Rectal smooth muscle tissue (tissue), 1 donor: ENCODE measurements around the gene ARHGAP10.

ENCODE experiments used
- H3K27ac ChIP-seq: one replicate; pipeline ENCODE4 v1.7.0; 2013; ENCODE audit warnings: low read depth, low read length, inconsistent platforms
- H3K27me3 ChIP-seq: one replicate; pipeline ENCODE4 v1.7.0; 2013; ENCODE audit warnings: low read length; ENCODE audit not compliant: control insufficient read depth, insufficient read depth
- H3K36me3 ChIP-seq: one replicate; pipeline ENCODE4 v1.7.0; 2013; ENCODE audit warnings: low read length; ENCODE audit not compliant: control insufficient read depth, insufficient read depth
- H3K4me1 ChIP-seq: one replicate; pipeline ENCODE4 v1.7.0; 2013; ENCODE audit warnings: low read length; ENCODE audit not compliant: control insufficient read depth, insufficient read depth
- H3K4me3 ChIP-seq: one replicate; pipeline ENCODE4 v1.7.0; 2013; ENCODE audit warnings: low read length
- H3K9ac ChIP-seq: one replicate; pipeline ENCODE4 v1.7.0; 2013; ENCODE audit warnings: low read length

The ARHGAP10 gene

DNA sequence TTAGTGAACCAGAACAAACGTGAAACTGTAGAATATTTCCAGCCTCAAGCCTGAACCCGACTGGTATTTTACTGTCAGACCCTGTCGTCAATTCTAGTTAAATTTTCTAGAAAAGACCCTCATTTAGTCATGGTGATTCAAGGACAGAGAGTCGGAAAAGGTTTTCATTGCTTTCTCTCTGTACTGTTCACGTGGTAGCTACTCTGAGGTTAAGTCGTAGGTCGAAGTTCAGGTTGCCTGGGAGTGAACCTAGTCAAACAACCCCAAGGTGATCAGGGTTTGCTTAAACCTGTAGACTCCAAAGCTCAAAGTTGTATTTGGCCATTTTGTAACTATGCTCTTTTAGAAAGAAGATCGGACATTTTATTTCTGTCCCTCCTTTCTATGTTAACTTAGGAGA lies 283.6 kb downstream of the ARHGAP10 start:
- Histone ChIP-seq H3K4me3 (no peak overlapping the region), H3K27ac (no peak overlapping the region), H3K9ac (no peak overlapping the region), H3K36me3 (no peaks in the 10 kb centered on the region), H3K4me1 (peaks cover 7% of the 10 kb centered on the region), H3K27me3 (no peaks in the 10 kb centered on the region)

DNA sequence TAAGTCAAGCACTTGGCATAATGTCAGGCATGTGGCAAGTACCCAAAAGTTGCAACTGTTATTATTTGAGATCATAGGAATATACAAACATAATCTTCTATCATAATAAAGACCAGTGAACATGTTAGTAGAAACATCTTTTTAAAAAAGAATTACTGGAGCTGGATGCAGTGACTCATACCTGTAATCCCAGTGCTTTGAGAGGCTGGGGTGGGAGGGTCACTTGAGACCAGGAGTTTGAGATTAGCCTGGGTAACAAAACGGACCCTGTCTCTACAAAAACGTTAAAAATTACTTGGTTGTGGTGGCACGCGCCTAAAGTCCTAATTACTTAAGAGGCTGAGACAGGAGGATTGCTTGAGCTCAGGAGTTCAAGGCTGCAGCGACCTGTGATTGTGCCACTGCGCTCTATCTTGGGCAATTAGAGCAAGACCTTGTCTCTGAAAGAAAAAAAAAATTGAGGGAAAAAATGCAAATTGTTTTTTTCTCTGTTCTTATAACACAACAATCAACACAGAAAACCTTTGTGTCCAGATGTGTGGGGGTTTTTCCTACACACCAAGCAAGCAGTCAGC lies 284.3 kb downstream of the ARHGAP10 start:
- no peak overlapping the region for H3K4me3 ChIP-seq
- peaks cover 7% of the 10 kb centered on the region for H3K4me1 ChIP-seq
- no peak overlapping the region for H3K27ac ChIP-seq
- H3K27me3 ChIP-seq, result no peaks in the 10 kb centered on the region
- H3K9ac ChIP-seq, result no peak overlapping the region
- H3K36me3 ChIP-seq, result no peaks in the 10 kb centered on the region

DNA sequence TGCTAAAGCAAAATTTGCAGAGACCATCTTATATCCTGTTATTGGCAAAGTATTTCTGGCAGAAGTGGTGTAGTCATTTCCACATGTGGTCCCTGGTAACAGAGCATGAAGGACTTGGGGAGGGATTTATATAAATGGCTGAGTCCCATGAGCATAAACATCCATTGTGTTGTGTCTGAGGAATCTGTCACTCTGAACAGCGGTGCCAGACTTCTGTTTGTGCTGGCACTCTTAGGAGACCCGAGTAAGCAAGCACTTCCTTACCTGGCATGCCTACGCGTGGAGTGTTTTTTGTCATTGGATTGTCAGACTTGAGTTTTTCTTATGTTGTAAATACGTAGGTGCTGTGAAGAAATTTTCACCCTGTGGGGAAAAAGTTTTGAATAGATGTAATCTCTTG lies 285.9 kb downstream of the ARHGAP10 start:
- Histone ChIP-seq H3K27ac (peak overlapping the region; percentile 0), H3K27me3 (no peaks in the 10 kb centered on the region), H3K4me1 (peaks cover 11% of the 10 kb centered on the region), H3K4me3 (no peak overlapping the region), H3K36me3 (no peaks in the 10 kb centered on the region), H3K9ac (no peak overlapping the region)

DNA sequence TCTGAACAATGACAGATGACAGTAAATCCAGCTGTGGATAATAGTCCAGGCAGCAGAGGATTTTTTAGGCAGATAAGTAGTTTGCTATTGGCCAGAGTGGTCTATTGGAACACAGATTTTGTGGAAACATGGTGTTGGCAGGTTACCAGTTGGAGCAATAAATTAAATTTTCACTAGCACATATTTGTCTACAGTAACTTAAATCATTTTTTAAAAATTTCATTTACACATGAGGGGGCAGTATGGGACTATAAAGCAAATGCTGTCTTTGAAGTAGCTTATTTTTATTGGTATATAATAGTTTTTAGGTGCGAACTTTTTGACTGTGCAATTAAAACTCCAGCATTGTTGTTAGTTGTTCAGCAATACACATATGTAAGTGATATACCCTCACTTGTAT lies 289.8 kb downstream of the ARHGAP10 start:
- no peak overlapping the region for H3K27ac ChIP-seq
- H3K4me3 ChIP-seq, result no peak overlapping the region
- no peaks in the 10 kb centered on the region for H3K27me3 ChIP-seq
- no peak overlapping the region for H3K9ac ChIP-seq
- H3K4me1 ChIP-seq, result peaks cover 11% of the 10 kb centered on the region
- no peaks in the 10 kb centered on the region for H3K36me3 ChIP-seq

DNA sequence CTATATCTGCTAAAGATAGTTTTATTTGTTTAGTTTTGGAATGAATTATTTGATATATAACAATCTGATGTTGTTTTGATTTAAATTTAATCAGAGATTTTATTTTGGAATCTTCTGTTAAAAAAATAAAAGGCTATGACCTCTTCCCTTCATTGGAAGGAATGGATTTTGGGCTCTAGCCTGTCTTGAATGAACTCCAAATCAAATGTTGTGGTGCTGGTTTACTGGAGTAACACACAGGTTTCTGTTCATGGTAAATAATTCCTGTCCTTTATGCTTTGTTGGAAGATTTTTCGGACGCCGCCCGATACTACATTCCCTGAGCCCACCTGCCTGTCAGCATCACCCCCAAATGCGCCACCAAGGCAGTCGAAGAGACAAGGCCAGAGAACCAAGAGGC lies 291.1 kb downstream of the ARHGAP10 start:
- Histone ChIP-seq H3K27me3 (no peaks in the 10 kb centered on the region), H3K9ac (no peak overlapping the region), H3K36me3 (no peaks in the 10 kb centered on the region), H3K4me1 (peaks cover 8% of the 10 kb centered on the region), H3K27ac (no peak overlapping the region), H3K4me3 (no peak overlapping the region)

DNA sequence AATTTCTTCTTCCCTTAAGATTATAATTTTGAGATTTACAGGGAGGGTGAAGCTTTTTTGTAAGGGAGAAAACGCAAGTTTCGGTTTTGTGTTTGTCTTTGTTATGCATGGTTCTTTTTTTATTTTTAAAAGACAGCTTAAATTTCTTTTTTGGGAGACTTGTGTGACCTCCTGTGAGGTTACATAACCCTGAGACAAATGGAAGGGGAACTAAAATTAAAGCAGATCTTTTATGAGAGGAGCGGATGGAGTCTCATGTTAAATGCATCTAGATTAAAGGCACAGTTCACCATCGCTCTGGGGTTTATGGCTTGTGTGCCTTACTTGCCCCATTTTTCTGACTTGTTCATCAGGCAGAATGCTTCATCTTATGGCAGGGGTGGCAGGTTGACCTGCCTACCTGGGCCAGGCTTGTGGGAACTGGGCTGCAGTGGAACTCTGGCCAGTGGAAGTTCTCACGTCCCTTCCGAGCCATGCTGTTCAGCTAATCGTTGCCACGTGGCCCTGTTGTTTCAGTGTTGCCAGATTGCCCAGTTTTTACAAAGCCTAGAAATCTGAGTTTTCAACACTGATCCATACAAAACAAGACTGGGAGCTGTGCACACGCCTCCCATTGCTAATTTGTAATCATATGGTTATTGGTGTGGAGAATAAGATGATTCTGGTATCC lies 291.8 kb downstream of the ARHGAP10 start:
- H3K4me3 ChIP-seq, result no peak overlapping the region
- no peak overlapping the region for H3K27ac ChIP-seq
- peaks cover 5% of the 10 kb centered on the region for H3K4me1 ChIP-seq

DNA sequence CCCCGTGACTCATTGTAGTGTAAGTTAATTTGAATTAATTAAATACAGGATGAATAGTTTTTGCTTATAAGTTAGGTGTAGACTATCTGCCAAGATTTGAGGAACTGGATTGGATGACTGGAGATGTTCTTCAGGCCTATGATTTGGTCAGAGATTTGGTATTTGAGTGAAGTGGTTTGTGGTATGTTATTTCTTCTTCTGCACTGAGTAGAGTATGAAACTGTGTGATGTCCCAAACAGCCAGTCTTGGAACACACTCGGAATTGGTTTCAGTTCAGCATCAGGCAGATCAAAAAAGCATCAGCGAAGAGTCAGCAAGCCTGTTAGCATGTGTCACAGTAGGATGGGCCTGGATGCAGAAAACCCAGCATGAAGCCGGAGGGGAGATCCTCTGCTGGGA lies 294.1 kb downstream of the ARHGAP10 start:
- Histone ChIP-seq H3K4me1 (peaks cover 8% of the 10 kb centered on the region), H3K4me3 (no peak overlapping the region), H3K9ac (no peak overlapping the region), H3K36me3 (no peaks in the 10 kb centered on the region), H3K27me3 (no peaks in the 10 kb centered on the region), H3K27ac (no peak overlapping the region)

More for the DNA sequence above, 291.8 kb downstream of the ARHGAP10 start:
- Histone ChIP-seq H3K36me3 (no peaks in the 10 kb centered on the region), H3K9ac (no peak overlapping the region), H3K27me3 (no peaks in the 10 kb centered on the region)

DNA sequence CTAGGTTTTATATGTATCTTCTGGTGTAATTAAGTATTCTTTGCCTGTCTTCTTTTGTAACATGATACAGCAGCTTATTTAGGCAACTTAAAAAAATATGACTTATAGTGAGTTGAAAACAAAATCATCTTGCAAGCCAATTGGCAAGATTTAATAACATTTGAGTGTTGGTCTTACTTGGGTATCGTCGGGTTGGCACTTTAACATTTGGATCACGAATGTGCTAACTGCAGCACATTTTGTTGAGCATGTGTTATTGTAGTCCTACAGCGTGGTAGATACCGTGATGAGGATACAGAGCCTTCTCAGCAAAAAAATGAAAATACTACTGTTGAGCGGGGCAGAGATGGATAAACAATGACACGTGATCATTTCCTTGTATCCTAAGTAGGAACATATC lies 295.3 kb downstream of the ARHGAP10 start:
- Histone ChIP-seq H3K27ac (no peak overlapping the region), H3K4me1 (peaks cover 4% of the 10 kb centered on the region), H3K36me3 (no peaks in the 10 kb centered on the region), H3K4me3 (no peak overlapping the region), H3K27me3 (no peaks in the 10 kb centered on the region), H3K9ac (no peak overlapping the region)

DNA sequence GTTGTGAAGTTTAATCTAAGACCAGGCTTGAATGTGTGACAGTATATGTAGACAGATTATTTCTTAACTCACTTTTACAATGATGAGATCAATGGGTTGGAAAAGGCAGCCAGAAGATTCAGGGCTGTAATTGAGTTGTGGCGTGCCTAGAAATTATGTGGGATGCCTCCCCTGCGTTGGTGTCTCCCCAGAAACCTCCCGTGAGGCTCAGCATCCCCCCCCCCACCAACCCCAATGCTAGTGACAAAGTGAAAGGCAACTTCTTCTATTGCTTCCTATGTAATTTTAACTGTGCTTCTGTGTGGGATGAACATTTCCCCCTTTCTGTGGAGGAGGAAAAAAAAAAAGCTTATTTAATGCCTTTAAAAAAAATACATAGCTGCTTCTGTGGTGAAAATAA lies 297.9 kb downstream of the ARHGAP10 start:
- H3K9ac ChIP-seq, result no peak overlapping the region
- no peaks in the 10 kb centered on the region for H3K36me3 ChIP-seq
- H3K4me1 ChIP-seq, result peaks cover 4% of the 10 kb centered on the region
- no peaks in the 10 kb centered on the region for H3K27me3 ChIP-seq
- no peak overlapping the region for H3K27ac ChIP-seq
- no peak overlapping the region for H3K4me3 ChIP-seq

GRCh38 chr4:148030193-148030873 lies 298.4 kb downstream of the ARHGAP10 start:
- Histone ChIP-seq H3K27me3 (no peaks in the 10 kb centered on the region), H3K4me1 (peaks cover 6% of the 10 kb centered on the region), H3K4me3 (no peak overlapping the region), H3K27ac (no peak overlapping the region), H3K9ac (no peak overlapping the region), H3K36me3 (no peaks in the 10 kb centered on the region)

DNA sequence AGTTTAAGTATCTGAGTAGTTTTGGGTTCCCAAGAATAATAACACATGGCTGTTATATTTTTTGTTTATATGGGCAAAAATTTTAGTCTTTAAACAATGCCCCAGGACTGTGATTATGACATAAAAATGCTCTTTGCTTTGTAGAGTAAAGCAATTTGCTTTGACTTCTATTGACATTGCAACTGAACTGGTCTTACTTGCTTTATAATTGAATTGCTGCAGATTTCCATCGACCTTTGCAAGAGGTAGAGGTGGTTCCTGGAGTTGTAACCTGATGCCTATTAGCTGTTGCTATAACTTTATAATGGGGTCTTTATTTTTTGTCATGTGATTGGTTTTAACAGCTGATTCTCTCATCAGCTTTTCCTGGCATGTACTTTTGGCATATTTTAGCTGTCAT lies 302.9 kb downstream of the ARHGAP10 start:
- no peaks in the 10 kb centered on the region for H3K27me3 ChIP-seq
- no peaks in the 10 kb centered on the region for H3K36me3 ChIP-seq
- H3K27ac ChIP-seq, result no peak overlapping the region
- H3K9ac ChIP-seq, result no peak overlapping the region
- peaks cover 6% of the 10 kb centered on the region for H3K4me1 ChIP-seq
- no peak overlapping the region for H3K4me3 ChIP-seq

DNA sequence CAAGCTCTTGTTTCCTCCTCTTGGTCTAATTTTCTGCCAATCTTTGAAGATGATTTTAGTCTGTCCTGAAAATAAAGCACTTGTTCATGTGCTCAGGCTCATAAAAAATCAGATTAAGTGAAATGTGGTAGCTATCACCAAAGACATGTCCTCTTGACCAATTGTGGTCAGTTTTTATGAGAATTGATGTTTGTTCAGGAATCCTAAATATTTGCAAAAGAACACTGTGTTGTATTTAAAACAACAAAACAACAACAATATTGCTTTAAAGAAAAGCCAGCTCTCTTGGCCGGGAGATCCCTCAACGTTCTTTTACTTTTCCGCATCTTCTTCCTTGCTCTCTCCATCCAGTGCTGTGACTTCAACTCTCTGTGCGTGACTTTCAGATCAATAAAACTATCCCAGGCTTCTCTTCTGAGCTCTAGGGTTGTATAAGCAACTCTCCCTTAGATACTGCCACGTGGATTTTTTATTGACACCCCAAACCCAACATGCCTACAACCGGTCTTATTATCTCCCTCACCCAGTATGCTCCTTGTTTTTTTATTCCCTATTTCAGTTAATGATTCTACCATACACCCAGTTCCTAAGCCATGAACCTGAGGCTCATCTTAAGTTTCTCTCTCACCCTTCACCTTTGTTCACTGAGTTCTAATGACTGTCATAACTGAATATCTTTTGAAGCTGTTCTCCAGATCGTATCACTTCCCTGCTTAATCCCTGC lies 309.9 kb downstream of the ARHGAP10 start:
- Histone ChIP-seq H3K4me1 (peaks cover 3% of the 10 kb centered on the region), H3K27ac (no peak overlapping the region), H3K27me3 (no peaks in the 10 kb centered on the region), H3K9ac (no peak overlapping the region), H3K36me3 (no peaks in the 10 kb centered on the region), H3K4me3 (no peak overlapping the region)
